ENCODE results near the gene CTAGE15. TPM values are rescaled to one million over a fixed set of nuclear protein-coding genes. Genes with fewer than 3 reads are reported as not detected.
"Not testable (repeated sequence)": the region's sequence is repeated elsewhere in the genome, so short reads cannot be mapped to it uniquely, and the experiment has no call there.

Gene CTAGE15
- total RNA-seq, 1 donor from 2014 or later = not detected

DNA sequence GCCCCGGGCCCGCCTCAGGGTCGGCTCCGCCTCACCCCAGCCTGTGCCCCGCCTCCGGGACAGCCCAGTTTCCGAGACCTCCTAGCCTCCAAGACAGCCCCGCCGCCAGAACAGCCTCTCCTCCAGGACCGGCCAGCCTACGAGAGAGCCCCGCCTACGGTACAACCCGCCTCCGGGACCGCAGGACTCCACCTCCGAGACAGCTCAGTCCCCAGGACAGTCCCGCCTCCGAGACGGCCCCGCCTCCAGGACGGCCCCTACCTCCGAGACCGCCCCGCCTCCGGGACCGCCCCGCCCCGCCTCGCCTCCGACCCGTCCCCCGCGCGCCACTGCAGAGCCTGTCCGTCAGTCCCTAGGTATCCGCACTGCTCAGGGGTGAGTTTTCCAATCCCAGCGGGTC is 49.0 kb downstream of the CTAGE15 start, which contains the start of gene TCAF2:
Gene TCAF2, plus strand, starts transcription at position 329 of the 400 bp plus-strand sequence.
- DNase-seq (ENCODE audit: missing footprints); intact Hi-C loops (cut with DNase I): not testable (repeated sequence)
- peak; percentile 100 for ATAC-seq

DNA sequence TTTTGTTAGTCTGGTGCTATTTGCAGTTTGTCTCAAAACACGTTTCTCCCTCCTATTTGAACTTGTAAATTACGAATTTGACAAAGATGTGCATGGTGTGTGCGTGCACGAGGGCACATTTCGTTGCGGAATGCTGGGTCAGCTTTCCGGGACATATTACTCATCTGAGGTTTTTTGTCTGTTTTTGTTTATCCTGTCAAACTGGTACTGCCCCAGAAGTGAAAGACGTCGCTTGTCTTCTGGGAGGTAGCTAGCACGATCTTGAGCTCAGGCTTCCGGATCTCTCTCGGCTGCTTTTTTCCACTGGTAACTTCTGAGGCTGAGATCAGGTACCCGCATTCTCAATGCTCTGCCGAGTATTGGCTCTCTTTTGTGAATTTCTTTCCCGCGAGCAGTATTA is 49.6 kb downstream of the CTAGE15 start:
- ATAC-seq; DNase-seq (ENCODE audit: missing footprints); intact Hi-C loops (cut with DNase I): not testable (repeated sequence)

DNA sequence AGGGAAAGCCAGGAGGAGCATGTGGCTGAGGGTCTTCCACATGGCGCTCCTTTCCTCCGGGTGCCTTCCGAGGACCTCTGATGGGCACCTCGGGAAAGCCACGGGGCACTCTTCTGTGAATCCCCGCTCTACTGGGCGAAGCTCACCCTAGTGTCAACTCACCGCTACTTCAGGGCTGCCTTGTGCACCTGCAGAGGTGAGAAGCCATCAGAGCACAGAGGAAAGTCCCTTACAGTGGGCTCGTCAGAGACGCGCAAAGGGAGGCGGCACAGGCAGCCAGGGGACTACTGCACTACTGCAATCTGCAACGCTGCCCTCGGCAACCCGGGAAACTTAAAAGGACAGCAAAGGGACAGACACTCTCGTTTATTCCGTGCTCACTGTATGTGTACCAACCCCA is 50.5 kb downstream of the CTAGE15 start:
- intact Hi-C loops (cut with DNase I); ATAC-seq; DNase-seq (ENCODE audit: missing footprints): not testable (repeated sequence)

Other genes starting within 250 kb of the CTAGE15 start
- 0.73 TPM for gene FAM131B, start 209.1 kb upstream of the CTAGE15 start, total RNA-seq
- gene ZYX, start 190.5 kb upstream of the CTAGE15 start, total RNA-seq = 75.9 TPM
- not detected for gene EPHA1, start 162.9 kb upstream of the CTAGE15 start, total RNA-seq
- gene TAS2R60, start 128.3 kb upstream of the CTAGE15 start, total RNA-seq = not detected
- gene TAS2R41, start 93.9 kb upstream of the CTAGE15 start, total RNA-seq = not detected
- 0.38 TPM for gene TCAF2, start 49.2 kb downstream of the CTAGE15 start, total RNA-seq
- gene CTAGE6, start 185.9 kb downstream of the CTAGE15 start, total RNA-seq = not detected